ENCODE data around the gene ADH6.

Gene ADH6

DNA sequence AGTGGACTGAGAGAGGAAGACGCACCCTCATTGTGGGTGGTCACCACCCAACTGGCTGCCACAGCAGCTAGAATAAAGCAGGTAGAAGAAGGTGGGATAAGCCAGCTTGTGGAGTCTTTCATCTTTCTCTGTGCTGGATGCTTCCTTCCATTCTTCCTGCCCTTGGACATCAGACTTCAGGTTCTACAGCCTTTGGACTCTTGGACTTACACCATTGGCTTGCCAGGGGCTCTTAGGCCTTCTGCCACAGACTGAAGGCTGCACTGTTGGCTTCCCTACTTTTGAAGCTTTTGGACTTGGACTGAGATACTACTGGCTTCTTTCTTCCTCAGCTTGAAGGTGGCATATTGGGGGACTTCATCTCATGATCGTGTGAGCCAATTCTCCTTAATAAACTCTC is 33.5 kb downstream of the ADH6 start:
- H3K4me1 Mint-ChIP-seq: no peaks in the 10 kb centered on the region
- H3K4me3 Mint-ChIP-seq: no peak overlapping the region
- H3K9me3 Mint-ChIP-seq: peaks cover 13% of the 10 kb centered on the region
- ATAC-seq (replicated peaks; ENCODE audit: extremely low read depth, poor library complexity, severe bottlenecking) (no peak), DNase-seq (ENCODE audit: low spot score in 2 of 2) (no peak)
- H3K36me3 Mint-ChIP-seq (ENCODE audit: insufficient read depth): peaks cover 2% of the 10 kb centered on the region
- peaks cover 10% of the 10 kb centered on the region for H3K27me3 Mint-ChIP-seq
- no peak overlapping the region for H3K27ac Mint-ChIP-seq (ENCODE audit: low read depth)

DNA sequence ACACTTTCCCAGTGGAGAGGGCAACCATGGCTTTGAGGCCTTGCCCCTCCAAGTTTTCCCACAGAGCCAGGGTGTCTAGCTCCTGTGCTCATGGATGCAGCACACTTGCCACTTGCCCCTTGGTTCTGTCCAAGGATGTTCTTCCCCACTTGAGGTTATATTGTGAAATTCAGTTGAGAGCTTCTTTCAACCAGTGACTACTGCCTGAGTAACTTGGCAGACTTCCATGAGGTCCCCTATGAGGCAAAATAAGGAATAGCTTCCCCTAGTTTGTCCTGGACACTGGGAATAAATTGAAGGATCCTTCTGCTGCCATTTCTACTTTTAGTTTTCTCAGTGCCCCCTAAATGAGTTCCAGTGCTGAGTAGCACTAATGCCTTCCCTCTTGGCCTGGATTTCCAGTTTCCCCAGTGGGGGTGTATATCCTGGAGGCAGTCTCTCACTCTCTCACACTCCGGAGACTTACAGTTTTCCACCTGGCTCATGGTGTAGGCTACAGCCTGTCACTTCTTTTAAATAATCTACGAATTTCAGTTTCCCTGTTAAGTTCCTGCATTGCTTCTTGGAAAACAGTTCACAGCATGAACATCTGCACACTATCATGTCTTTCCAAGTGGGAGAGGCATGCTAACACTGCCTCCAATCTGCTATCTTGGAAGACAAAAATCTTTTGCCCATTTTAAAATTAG is 38.5 kb downstream of the ADH6 start:
- no peaks in the 10 kb centered on the region for H3K4me1 Mint-ChIP-seq

DNA sequence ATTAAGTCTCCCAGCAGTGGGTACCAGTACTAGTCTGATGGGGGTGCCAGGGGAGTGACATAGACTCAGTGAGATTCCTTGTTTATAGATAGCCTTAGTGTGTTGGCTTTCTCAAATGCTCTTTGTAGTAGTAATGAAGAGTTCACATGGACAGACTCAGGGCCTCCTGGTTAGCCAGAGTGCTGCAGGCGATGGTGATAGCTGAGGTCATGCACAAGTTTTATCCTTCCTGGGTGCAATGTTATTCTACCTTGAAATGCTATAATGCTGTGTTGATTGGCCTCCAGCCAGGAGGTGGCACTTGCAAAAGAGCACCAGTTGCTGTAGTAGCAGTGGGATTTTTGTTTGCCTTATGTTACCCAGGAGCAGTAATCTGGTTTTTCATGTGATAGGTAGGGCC is 39.4 kb downstream of the ADH6 start:
- no peak for ATAC-seq (replicated peaks; ENCODE audit: extremely low read depth, poor library complexity, severe bottlenecking)
- Mint-ChIP-seq H3K4me1 (no peaks in the 10 kb centered on the region), H3K36me3 (ENCODE audit: insufficient read depth) (peaks cover 2% of the 10 kb centered on the region), H3K27ac (ENCODE audit: low read depth) (no peak overlapping the region), H3K27me3 (peaks cover 9% of the 10 kb centered on the region), H3K4me3 (no peak overlapping the region), H3K9me3 (peaks cover 24% of the 10 kb centered on the region)
- DNase-seq (ENCODE audit: low spot score in 2 of 2): no peak

More for the DNA sequence above, 38.5 kb downstream of the ADH6 start:
- DNase-seq (ENCODE audit: low spot score in 2 of 2) (no peak), ATAC-seq (replicated peaks; ENCODE audit: extremely low read depth, poor library complexity, severe bottlenecking) (no peak)
- H3K27me3 Mint-ChIP-seq: peaks cover 9% of the 10 kb centered on the region
- H3K27ac Mint-ChIP-seq (ENCODE audit: low read depth): no peak overlapping the region
- H3K4me3 Mint-ChIP-seq: no peak overlapping the region
- peaks cover 2% of the 10 kb centered on the region for H3K36me3 Mint-ChIP-seq (ENCODE audit: insufficient read depth)
- H3K9me3 Mint-ChIP-seq: peaks cover 24% of the 10 kb centered on the region

GRCh38 chr4:99179178-99179577 is 39.9 kb downstream of the ADH6 start:
- H3K27ac Mint-ChIP-seq (ENCODE audit: low read depth): no peak overlapping the region
- H3K36me3 Mint-ChIP-seq (ENCODE audit: insufficient read depth): peaks cover 2% of the 10 kb centered on the region
- ATAC-seq (replicated peaks; ENCODE audit: extremely low read depth, poor library complexity, severe bottlenecking): no peak
- DNase-seq (ENCODE audit: low spot score in 2 of 2): no peak
- H3K4me1 Mint-ChIP-seq: no peaks in the 10 kb centered on the region
- peaks cover 21% of the 10 kb centered on the region for H3K9me3 Mint-ChIP-seq
- peaks cover 11% of the 10 kb centered on the region for H3K27me3 Mint-ChIP-seq
- no peak overlapping the region for H3K4me3 Mint-ChIP-seq

DNA sequence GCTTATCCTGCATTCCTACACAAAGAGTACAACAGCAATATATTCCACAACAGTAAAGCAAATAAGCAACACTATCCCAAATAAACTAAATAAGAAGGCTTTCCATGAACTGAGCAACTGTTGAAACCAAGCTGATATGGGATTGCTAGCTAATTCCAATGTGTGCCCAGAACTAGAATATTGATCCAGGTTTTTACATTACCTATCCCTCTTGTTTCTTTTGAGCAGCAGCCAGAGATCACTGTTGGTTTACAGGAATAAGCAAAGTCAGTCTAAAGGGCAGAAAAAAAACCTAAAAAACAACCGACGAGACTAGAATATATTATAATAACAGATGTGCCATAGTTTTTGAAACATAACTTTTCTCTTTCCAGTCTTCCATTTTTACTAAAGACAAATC is 52.5 kb downstream of the ADH6 start:
- Mint-ChIP-seq H3K4me1 (no peaks in the 10 kb centered on the region), H3K9me3 (peaks cover 4% of the 10 kb centered on the region), H3K27me3 (peaks cover 9% of the 10 kb centered on the region), H3K4me3 (no peak overlapping the region), H3K27ac (ENCODE audit: low read depth) (no peak overlapping the region), H3K36me3 (ENCODE audit: insufficient read depth) (no peaks in the 10 kb centered on the region)
- ATAC-seq (replicated peaks; ENCODE audit: extremely low read depth, poor library complexity, severe bottlenecking) (no peak), DNase-seq (ENCODE audit: low spot score in 2 of 2) (no peak)

- peaks cover 9% of the 10 kb centered on the region for H3K27me3 Mint-ChIP-seq
- H3K36me3 Mint-ChIP-seq (ENCODE audit: insufficient read depth): no peaks in the 10 kb centered on the region
- ATAC-seq (replicated peaks; ENCODE audit: extremely low read depth, poor library complexity, severe bottlenecking) (no peak), DNase-seq (ENCODE audit: low spot score in 2 of 2) (no peak)
- H3K4me3 Mint-ChIP-seq: no peak overlapping the region
- H3K4me1 Mint-ChIP-seq: no peaks in the 10 kb centered on the region
- H3K27ac Mint-ChIP-seq (ENCODE audit: low read depth): no peak overlapping the region
- H3K9me3 Mint-ChIP-seq: peaks cover 4% of the 10 kb centered on the region
Measured at GRCh38 chr4:99165978-99166377, 53.1 kb downstream of the ADH6 start.

DNA sequence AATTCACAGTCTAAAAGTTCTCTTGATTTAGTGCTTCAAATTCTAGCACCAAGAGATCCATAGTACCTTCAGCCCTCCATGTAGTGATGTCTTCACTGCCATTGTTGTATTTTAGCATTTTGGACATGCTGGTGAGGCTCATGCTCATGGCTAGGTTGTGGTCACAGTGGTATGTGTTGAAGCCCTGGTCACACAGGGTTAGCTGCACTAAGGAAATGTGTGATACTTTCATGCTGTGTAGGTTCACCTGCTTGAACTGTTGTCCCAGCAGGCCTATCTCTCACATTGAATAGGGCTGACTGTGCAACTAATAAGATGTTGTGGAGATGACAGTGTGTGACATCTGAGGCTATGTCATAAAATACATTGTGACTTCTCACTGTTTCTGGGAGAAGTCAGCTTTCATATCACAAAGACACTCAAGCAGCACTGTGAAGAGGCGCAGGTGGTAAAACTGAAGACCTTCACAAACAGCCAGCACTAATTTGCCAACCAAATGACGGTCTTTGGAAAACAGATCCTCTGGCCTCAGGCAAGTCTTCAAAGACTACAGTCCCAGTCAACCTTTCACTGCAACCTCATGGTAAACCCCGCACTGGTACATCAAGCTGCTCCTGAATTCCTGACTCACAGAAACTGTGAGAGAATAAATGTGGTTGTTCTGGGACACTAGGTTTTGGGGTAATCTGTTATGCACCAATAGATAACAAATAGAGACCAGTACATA is 57.5 kb downstream of the ADH6 start:
- Mint-ChIP-seq H3K9me3 (peaks cover 4% of the 10 kb centered on the region), H3K36me3 (ENCODE audit: insufficient read depth) (no peaks in the 10 kb centered on the region), H3K4me1 (no peaks in the 10 kb centered on the region), H3K27ac (ENCODE audit: low read depth) (no peak overlapping the region), H3K4me3 (no peak overlapping the region), H3K27me3 (no peaks in the 10 kb centered on the region)
- DNase-seq (ENCODE audit: low spot score in 2 of 2): no peak
- no peak for ATAC-seq (replicated peaks; ENCODE audit: extremely low read depth, poor library complexity, severe bottlenecking)

GRCh38 chr4:99159699-99160098 is 59.3 kb downstream of the ADH6 start:
- Mint-ChIP-seq H3K36me3 (ENCODE audit: insufficient read depth) (no peaks in the 10 kb centered on the region), H3K4me3 (no peak overlapping the region), H3K27ac (ENCODE audit: low read depth) (no peak overlapping the region), H3K27me3 (peaks cover 10% of the 10 kb centered on the region), H3K9me3 (no peaks in the 10 kb centered on the region), H3K4me1 (no peaks in the 10 kb centered on the region)
- ATAC-seq (replicated peaks; ENCODE audit: extremely low read depth, poor library complexity, severe bottlenecking): no peak
- DNase-seq (ENCODE audit: low spot score in 2 of 2): no peak

- Mint-ChIP-seq H3K4me1 (no peaks in the 10 kb centered on the region), H3K4me3 (no peak overlapping the region), H3K9me3 (no peaks in the 10 kb centered on the region), H3K27me3 (peaks cover 16% of the 10 kb centered on the region), H3K36me3 (ENCODE audit: insufficient read depth) (no peaks in the 10 kb centered on the region), H3K27ac (ENCODE audit: low read depth) (no peak overlapping the region)
- no peak for ATAC-seq (replicated peaks; ENCODE audit: extremely low read depth, poor library complexity, severe bottlenecking)
- DNase-seq (ENCODE audit: low spot score in 2 of 2): no peak
Measured at GRCh38 chr4:99157478-99157935, 61.5 kb downstream of the ADH6 start.

DNA sequence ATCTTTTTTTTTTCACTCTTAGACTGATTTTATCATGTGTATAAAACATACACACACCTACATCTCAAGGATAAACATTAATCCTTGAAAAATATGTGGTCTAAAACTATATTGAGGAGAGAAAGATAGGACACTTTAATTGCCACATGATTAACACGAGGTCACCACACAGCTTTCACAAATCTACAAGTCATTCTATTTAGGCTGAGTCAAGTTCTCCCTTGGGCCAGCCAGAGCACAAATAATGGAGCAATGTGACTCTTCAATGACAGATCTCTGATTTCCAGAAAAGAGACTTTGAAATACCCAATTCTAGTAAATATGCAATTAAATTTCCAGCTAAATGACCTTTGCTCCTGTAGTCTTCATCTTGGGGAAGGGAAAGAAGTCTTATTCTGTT is 62.1 kb downstream of the ADH6 start:
- Mint-ChIP-seq H3K9me3 (no peaks in the 10 kb centered on the region), H3K36me3 (ENCODE audit: insufficient read depth) (no peaks in the 10 kb centered on the region), H3K4me1 (no peaks in the 10 kb centered on the region), H3K27ac (ENCODE audit: low read depth) (no peak overlapping the region), H3K27me3 (peaks cover 16% of the 10 kb centered on the region), H3K4me3 (no peak overlapping the region)
- ATAC-seq (replicated peaks; ENCODE audit: extremely low read depth, poor library complexity, severe bottlenecking) (no peak), DNase-seq (ENCODE audit: low spot score in 2 of 2) (no peak)

GRCh38 chr4:99154658-99155342 is 64.2 kb downstream of the ADH6 start:
- H3K4me1 Mint-ChIP-seq: no peaks in the 10 kb centered on the region

More at GRCh38 chr4:99154658-99155342, 64.2 kb downstream of the ADH6 start:
- DNase-seq (ENCODE audit: low spot score in 2 of 2) (no peak), ATAC-seq (replicated peaks; ENCODE audit: extremely low read depth, poor library complexity, severe bottlenecking) (no peak)
- H3K4me3 Mint-ChIP-seq: no peak overlapping the region
- H3K9me3 Mint-ChIP-seq: no peaks in the 10 kb centered on the region
- peaks cover 34% of the 10 kb centered on the region for H3K27me3 Mint-ChIP-seq
- no peak overlapping the region for H3K27ac Mint-ChIP-seq (ENCODE audit: low read depth)
- H3K36me3 Mint-ChIP-seq (ENCODE audit: insufficient read depth): no peaks in the 10 kb centered on the region
